Endothelial cell of umbilical vein (primary cell): ENCODE data around the gene AFG3L2. TPM values are rescaled to one million over a fixed set of nuclear protein-coding genes. Genes with fewer than 3 reads are reported as not detected.

Source experiments
- BruUV-seq: library from RNA; stranded (reverse); fragments of 400-500 nt; replicated peaks from 2 replicates; lab custom pipeline; 2021; lab: Mats Ljungman, UMichigan
- CTCF ChIA-PET: fragments of 300-600, 350-600 bp; sonication (Branson Sonifier 250); formaldehyde crosslinking; loops from one replicate; lab custom pipeline; 2021; ENCODE audit warnings: antibody characterized with exemption, inconsistent platforms; lab: Charles Lee
- POLR2A ChIA-PET: fragments of 300-600, 350-600 bp; sonication (Branson Sonifier 250); formaldehyde crosslinking; loops from one replicate; lab custom pipeline; 2021; ENCODE audit warnings: antibody characterized with exemption, inconsistent platforms; lab: Charles Lee
- DNase-seq: peaks from one replicate; pipeline ENCODE4 v3.0.0-alpha.2; 2011; ENCODE audit warnings: low read depth, low spot score
- FAIRE-seq: peaks from 2 replicates; lab custom pipeline; 2011; peaks lifted over from hg19 to GRCh38; lab: Jason Lieb, UNC
- H2AFZ ChIP-seq: 2 replicates; pipeline ENCODE4 v1.6.0; 2012; ENCODE audit warnings: low read depth, low read length, control low read depth, inconsistent platforms
- H3K27ac ChIP-seq: 2 replicates; pipeline ENCODE4 v1.5.1; 2011; ENCODE audit warnings: low read depth, mild to moderate bottlenecking, control low read depth, low read length, moderate library complexity; ENCODE audit not compliant: insufficient read depth
- H3K27me3 ChIP-seq, 2 experiments: 2 replicates each; pipeline versions ENCODE4 v1.6.0 to v1.6.1; 2011; ENCODE audit warnings: low read length in 2 of 2, mixed read lengths in 1 of 2; ENCODE audit not compliant: control insufficient read depth in 2 of 2, insufficient read depth in 2 of 2
- H3K36me3 ChIP-seq, 2 experiments: 2 replicates in 1 of 2; 3 replicates in 1 of 2; pipeline ENCODE4 v1.5.1; 2011; ENCODE audit warnings: low read length in 2 of 2, mild to moderate bottlenecking in 1 of 2, moderate library complexity in 1 of 2; ENCODE audit not compliant: control insufficient read depth in 2 of 2, insufficient read depth in 2 of 2; ENCODE audit errors: extremely low read depth in 1 of 2
- H3K4me1 ChIP-seq: 3 replicates; pipeline ENCODE4 v1.5.1; 2011; ENCODE audit warnings: mild to moderate bottlenecking, low read length; ENCODE audit not compliant: control insufficient read depth, insufficient read depth; ENCODE audit errors: extremely low read depth
- H3K4me2 ChIP-seq: 2 replicates; pipeline ENCODE4 v1.6.1; 2011; ENCODE audit warnings: low read length, control low read depth, mixed read lengths; ENCODE audit not compliant: insufficient read depth
- H3K4me3 ChIP-seq, 3 experiments: fragments of 200-600 bp in 1 of 3; sonication (generic), shearing (Covaris generic) in 1 of 3; replicated peaks in 1 of 3; 2 replicates each; pipeline ENCODE4 v1.5.1; 2011 to 2016; ENCODE audit warnings: control low read depth in 3 of 3, low read length in 3 of 3, mild to moderate bottlenecking in 2 of 3, inconsistent platforms in 1 of 3, low read depth in 1 of 3, moderate library complexity in 1 of 3; ENCODE audit not compliant: insufficient read depth in 1 of 3
- H3K79me2 ChIP-seq: 2 replicates; pipeline ENCODE4 v1.6.0; 2012; ENCODE audit warnings: low read length, inconsistent platforms; ENCODE audit not compliant: control insufficient read depth, insufficient read depth
- H3K9ac ChIP-seq: replicated peaks from 2 replicates; pipeline ENCODE3; 2011; ENCODE audit warnings: low read length, control low read depth; ENCODE audit not compliant: insufficient read depth; ENCODE audit errors: extremely low read depth
- H3K9me1 ChIP-seq: replicated peaks from 3 replicates; pipeline ENCODE4 v1.6.0; 2011; ENCODE audit warnings: mild to moderate bottlenecking, low read length; ENCODE audit not compliant: control insufficient read depth, insufficient read depth; ENCODE audit errors: extremely low read depth
- H3K9me3 ChIP-seq: replicated peaks from 2 replicates; pipeline ENCODE4 v1.5.1; 2012; ENCODE audit warnings: low read length, inconsistent platforms; ENCODE audit not compliant: control insufficient read depth, insufficient read depth
- H4K20me1 ChIP-seq: replicated peaks from 2 replicates; pipeline ENCODE3; 2011; ENCODE audit warnings: mild to moderate bottlenecking, low read length; ENCODE audit not compliant: control insufficient read depth, insufficient read depth; ENCODE audit errors: extremely low read depth
- EZH2 ChIP-seq: IDR thresholded peaks from 2 replicates; pipeline ENCODE4 v1.6.1; 2012; ENCODE audit warnings: borderline replicate concordance, low read depth, mild to moderate bottlenecking, moderate library complexity, low read length, inconsistent platforms; ENCODE audit not compliant: severe bottlenecking
- FOS ChIP-seq: IDR thresholded peaks from 2 replicates; pipeline ENCODE4 v1.6.1; 2011; ENCODE audit warnings: mild to moderate bottlenecking, low read length, moderate library complexity, borderline replicate concordance; ENCODE audit not compliant: insufficient read depth
- GATA2 ChIP-seq: IDR thresholded peaks from 2 replicates; pipeline ENCODE4 v1.7.0; 2011; ENCODE audit warnings: low read depth, mild to moderate bottlenecking, moderate library complexity, mixed read lengths, low read length; ENCODE audit not compliant: insufficient read length, insufficient read depth
- JUN ChIP-seq: IDR thresholded peaks from 2 replicates; pipeline ENCODE4 v1.6.1; 2011; ENCODE audit warnings: borderline replicate concordance, low read depth; ENCODE audit not compliant: insufficient read length, insufficient read depth
- MYC ChIP-seq: IDR thresholded peaks from one replicate; pipeline ENCODE4 v1.6.1; 2011; ENCODE audit warnings: mild to moderate bottlenecking, low read depth, low read length
- POLR2A ChIP-seq: IDR thresholded peaks from 2 replicates; pipeline ENCODE4 v1.6.1; 2012; ENCODE audit warnings: low read depth, mild to moderate bottlenecking, control low read depth, low read length
- POLR2AphosphoS5 ChIP-seq: IDR thresholded peaks from 2 replicates; pipeline ENCODE4 v1.6.1; 2012; ENCODE audit warnings: low read depth, mild to moderate bottlenecking, control low read depth, low read length, moderate library complexity; ENCODE audit not compliant: insufficient read depth
- dilution Hi-C: fragments of 300-500 bp; cut with MboI; formaldehyde crosslinking; loops from one replicate; pipeline ENCODE4 v1.15.0; 2019; ENCODE audit warnings: low sequenced_read_pairs; ENCODE audit not compliant: extremely low pct_ligation_motif_present
- intact Hi-C: fragments of 100-400 bp; cut with micrococcal nuclease; formaldehyde crosslinking; loops from one replicate; pipeline ENCODE4 v1.10.0; 2022
- polyA plus RNA-seq, 4 experiments: library from polyadenylated mRNA; depleted of rRNA in 3 of 4; stranded (reverse) in 3 of 4; unstranded in 1 of 4; fragments of >200 nt; gene quantifications; 2 replicates each; pipeline versions ENCODE4 v1.2.1 to v1.2.3, GENCODE V29; 2011 to 2012; ENCODE audit warnings: missing spikeins in 1 of 4
- total RNA-seq: library from RNA; stranded (reverse); gene quantifications from 2 replicates; pipeline ENCODE4 v1.2.3, GENCODE V29; 2021
- TF ChIP-seq, protein P1 (sequence below): IDR thresholded peaks from 2 replicates; pipeline ENCODE4 v1.6.1; 2011; ENCODE audit not compliant: insufficient read depth, insufficient read length
- TF ChIP-seq, protein P2 (sequence below), 2 donors: IDR thresholded peaks; 1 replicate in 1 of 2; 2 replicates in 1 of 2; pipeline ENCODE4 v1.5.1; 2011; ENCODE audit warnings: low read length in 2 of 2, mild to moderate bottlenecking in 2 of 2, moderate library complexity in 2 of 2, control low read depth in 1 of 2, inconsistent platforms in 1 of 2, low read depth in 1 of 2; ENCODE audit not compliant: insufficient read depth in 1 of 2; ENCODE audit errors: extremely low read depth in 1 of 2

The AFG3L2 gene
- total and polyA plus RNA-seq, 2 donors (not counting 3 experiments of a cell fraction or from before 2014, with no cell fraction given): 19.3 to 42.4 TPM

- POLR2A ChIA-PET: no interaction called here
- no peak for FAIRE-seq
- Histone ChIP-seq H2AFZ (no peak overlapping the region), H3K27ac (no peak overlapping the region), H4K20me1 (no peaks in the 10 kb centered on the region), H3K4me2 (no peak overlapping the region), H3K9ac (no peak overlapping the region), H3K9me1 (no peaks in the 10 kb centered on the region), H3K36me3 (no peaks in the 10 kb centered on the region), H3K4me3 (no peak overlapping the region), H3K9me3 (no peaks in the 10 kb centered on the region), H3K79me2 (no peaks in the 10 kb centered on the region), H3K4me1 (no peaks in the 10 kb centered on the region), H3K27me3 (no peaks in the 10 kb centered on the region)
- TF ChIP-seq JUN: no peak
- TF ChIP-seq, protein P1, sequence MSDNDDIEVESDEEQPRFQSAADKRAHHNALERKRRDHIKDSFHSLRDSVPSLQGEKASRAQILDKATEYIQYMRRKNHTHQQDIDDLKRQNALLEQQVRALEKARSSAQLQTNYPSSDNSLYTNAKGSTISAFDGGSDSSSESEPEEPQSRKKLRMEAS: no peak
- no peak for TF ChIP-seq POLR2AphosphoS5
- TF ChIP-seq EZH2: no peak
- no peak for TF ChIP-seq FOS
- no peak for TF ChIP-seq GATA2
- TF ChIP-seq, protein P2, sequence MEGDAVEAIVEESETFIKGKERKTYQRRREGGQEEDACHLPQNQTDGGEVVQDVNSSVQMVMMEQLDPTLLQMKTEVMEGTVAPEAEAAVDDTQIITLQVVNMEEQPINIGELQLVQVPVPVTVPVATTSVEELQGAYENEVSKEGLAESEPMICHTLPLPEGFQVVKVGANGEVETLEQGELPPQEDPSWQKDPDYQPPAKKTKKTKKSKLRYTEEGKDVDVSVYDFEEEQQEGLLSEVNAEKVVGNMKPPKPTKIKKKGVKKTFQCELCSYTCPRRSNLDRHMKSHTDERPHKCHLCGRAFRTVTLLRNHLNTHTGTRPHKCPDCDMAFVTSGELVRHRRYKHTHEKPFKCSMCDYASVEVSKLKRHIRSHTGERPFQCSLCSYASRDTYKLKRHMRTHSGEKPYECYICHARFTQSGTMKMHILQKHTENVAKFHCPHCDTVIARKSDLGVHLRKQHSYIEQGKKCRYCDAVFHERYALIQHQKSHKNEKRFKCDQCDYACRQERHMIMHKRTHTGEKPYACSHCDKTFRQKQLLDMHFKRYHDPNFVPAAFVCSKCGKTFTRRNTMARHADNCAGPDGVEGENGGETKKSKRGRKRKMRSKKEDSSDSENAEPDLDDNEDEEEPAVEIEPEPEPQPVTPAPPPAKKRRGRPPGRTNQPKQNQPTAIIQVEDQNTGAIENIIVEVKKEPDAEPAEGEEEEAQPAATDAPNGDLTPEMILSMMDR (IDR thresholded peaks at IDR 0.05; ENCODE audit: extremely low read depth in 1 of 2, insufficient read depth in 1 of 2, low read depth in 1 of 2, low read length in 2 of 2): no peak
- no peak for TF ChIP-seq POLR2A
- no peak for TF ChIP-seq MYC
- intact Hi-C loops: loop anchor here (5.0 kb wide), 2 partner anchors 144 to 489 kb away; partner anchors contain the start of gene PTPN2
- dilution Hi-C loops: no loop called here
- CTCF ChIA-PET: interaction anchor here (0.9 to 3.9 kb wide), 16 partner anchors 10 to 541 kb away, joined by 3 to 65 read pairs (median 4); partner anchors contain the start of genes AFG3L2, CEP76, PSMG2 and SPIRE1
- no peak for DNase-seq
- BruUV-seq: no TSS peak
Observed at GRCh38 chr18:12393510-12393909, 16.5 kb upstream of the AFG3L2 start.
